Naive thymus-derived CD4-positive, alpha-beta T cell (primary cell): ENCODE results near the gene ARRDC4. TPM values are rescaled to one million over a fixed set of nuclear protein-coding genes. Genes with fewer than 3 reads are reported as not detected.

Source experiments
- ATAC-seq: fragments of 150-1000 bp; cut with Tn5 transposase; 2 replicates; pipeline ENCODE4 v1.10.0; 2021; ENCODE audit warnings: mild to moderate bottlenecking, moderate library complexity
- CTCF ChIA-PET: fragments of 350-600 bp; sonication (Branson Sonifier 250); formaldehyde crosslinking; loops from one replicate; lab custom pipeline; 2021; ENCODE audit warnings: antibody characterized with exemption; lab: Charles Lee
- POLR2A ChIA-PET: fragments of 350-600 bp; sonication (Branson Sonifier 250); formaldehyde crosslinking; loops from one replicate; lab custom pipeline; 2021; ENCODE audit warnings: antibody characterized with exemption, inconsistent platforms; lab: Charles Lee
- DNase-seq, 9 donors: peaks; one replicate each; pipeline versions ENCODE4 v3.0.0 to v3.0.0-alpha.2; 2020 to 2022; ENCODE audit warnings: mixed read lengths in 1 of 9
- H3K27ac ChIP-seq: one replicate; pipeline ENCODE4 v1.7.0; 2013; ENCODE audit warnings: mild to moderate bottlenecking, low read depth, low read length, moderate library complexity
- H3K27me3 ChIP-seq, 2 donors: one replicate each; pipeline ENCODE4 v1.7.0; 2013; ENCODE audit warnings: low read length in 2 of 2, mild to moderate bottlenecking in 2 of 2, moderate library complexity in 2 of 2; ENCODE audit not compliant: control insufficient read depth in 2 of 2, insufficient read depth in 2 of 2
- H3K36me3 ChIP-seq, 3 experiments: 1 replicate in 2 of 3; 2 replicates in 1 of 3; pipeline ENCODE4 v1.7.0; 2013; ENCODE audit warnings: low read length in 3 of 3, mild to moderate bottlenecking in 3 of 3, moderate library complexity in 1 of 3; ENCODE audit not compliant: insufficient read depth in 3 of 3, control insufficient read depth in 2 of 3
- H3K4me1 ChIP-seq, 2 donors: one replicate each; pipeline ENCODE4 v1.7.0; 2013; ENCODE audit warnings: low read length in 2 of 2, mild to moderate bottlenecking in 2 of 2, moderate library complexity in 1 of 2; ENCODE audit not compliant: control insufficient read depth in 2 of 2, insufficient read depth in 2 of 2
- H3K4me3 ChIP-seq: 2 replicates; pipeline ENCODE4 v1.7.0; 2013; ENCODE audit warnings: mild to moderate bottlenecking, low read length
- H3K9me3 ChIP-seq, 3 experiments: 1 replicate in 2 of 3; 2 replicates in 1 of 3; pipeline ENCODE4 v1.7.0; 2013; ENCODE audit warnings: low read length in 3 of 3; ENCODE audit not compliant: control insufficient read depth in 2 of 3
- H3K27ac Mint-ChIP-seq, 9 donors: one replicate each; pipeline ENCODE4 v1.8.0; 2020 to 2022; ENCODE audit warnings: mixed read lengths in 9 of 9, mild to moderate bottlenecking in 8 of 9, moderate library complexity in 5 of 9, inconsistent platforms in 2 of 9
- H3K27me3 Mint-ChIP-seq, 5 donors: one replicate each; pipeline ENCODE4 v1.8.0; 2021 to 2022; ENCODE audit warnings: mixed read lengths in 5 of 5, mild to moderate bottlenecking in 1 of 5
- H3K36me3 Mint-ChIP-seq, 5 donors: one replicate each; pipeline ENCODE4 v1.8.0; 2020 to 2022; ENCODE audit warnings: mixed read lengths in 5 of 5, mild to moderate bottlenecking in 3 of 5, inconsistent platforms in 1 of 5
- H3K4me1 Mint-ChIP-seq, 7 donors: one replicate each; pipeline ENCODE4 v1.8.0; 2020 to 2022; ENCODE audit warnings: mixed read lengths in 7 of 7, mild to moderate bottlenecking in 3 of 7, inconsistent platforms in 1 of 7
- H3K4me3 Mint-ChIP-seq, 10 donors: one replicate each; pipeline ENCODE4 v1.8.0; 2020 to 2022; ENCODE audit warnings: mild to moderate bottlenecking in 10 of 10, mixed read lengths in 10 of 10, moderate library complexity in 6 of 10, inconsistent platforms in 2 of 10
- H3K9me3 Mint-ChIP-seq, 11 donors: one replicate each; pipeline ENCODE4 v1.8.0; 2020 to 2022; ENCODE audit warnings: mixed read lengths in 11 of 11, mild to moderate bottlenecking in 4 of 11, inconsistent platforms in 1 of 11, moderate library complexity in 1 of 11
- intact Hi-C, 2 donors: fragments of 100-400 bp; cut with micrococcal nuclease; formaldehyde crosslinking; loops; one replicate each; pipeline ENCODE4 v1.15.1; 2023
- polyA plus RNA-seq, 2 donors: library from polyadenylated mRNA; unstranded; fragments of 300-500 nt; fragmentation: Illumina TruSeq; gene quantifications; one replicate each; pipeline ENCODE4 v1.2.3, GENCODE V29; 2021
- total RNA-seq, 6 experiments: library from RNA in 5 of 6; stranded (reverse) in 5 of 6; gene quantifications; 1 replicate in 5 of 6; 2 replicates in 1 of 6; pipeline ENCODE4 v1.2.3 and lab custom pipeline; 2021 to 2026

ARRDC4 gene
- total and polyA plus RNA-seq, 7 experiments from 2014 or later = 0.59 to 6.8 (median 0.90) TPM

DNA sequence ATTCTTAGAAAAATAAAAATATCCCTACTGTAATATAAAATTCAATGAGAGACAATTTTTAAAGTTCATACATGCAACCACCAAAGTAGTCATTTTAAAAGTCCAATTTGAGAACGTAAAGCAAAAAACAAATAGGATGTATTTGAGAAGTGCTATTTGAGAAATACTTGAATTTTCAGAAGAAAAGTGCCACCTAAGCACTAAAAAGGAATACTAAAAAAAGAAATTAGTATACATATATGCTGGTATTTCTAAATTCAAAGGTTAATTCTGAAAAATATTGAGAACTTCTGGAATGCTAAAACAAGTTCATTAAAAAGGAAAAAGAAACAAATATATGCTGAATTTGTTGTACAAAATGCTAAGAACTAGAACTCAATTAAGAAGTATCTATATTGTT lies 29.2 kb upstream of the ARRDC4 start:
- DNase-seq (no peak), ATAC-seq (no peak)
- Histone ChIP-seq H3K27ac (no peak overlapping the region), H3K9me3 (peaks cover 0 to 5% (median 0%) of the 10 kb centered on the region in 3 experiments), H3K4me3 (no peak overlapping the region), H3K36me3 (no peaks in the 10 kb centered on the region), H3K27me3 (no peaks in the 10 kb centered on the region), H3K4me1 (no peaks in the 10 kb centered on the region)
- Mint-ChIP-seq H3K27ac (no peak overlapping the region), H3K4me3 (no peak overlapping the region), H3K36me3 (peaks cover 0 to 17% (median 6%) of the 10 kb centered on the region in 5 donors), H3K27me3 (peaks cover 1 to 19% (median 10%) of the 10 kb centered on the region in 5 donors), H3K9me3 (peaks cover 4 to 41% (median 20%) of the 10 kb centered on the region in 11 donors), H3K4me1 (no peaks in the 10 kb centered on the region)
- POLR2A ChIA-PET = no interaction called here
- intact Hi-C loops = no loop called here
- CTCF ChIA-PET = no interaction called here

DNA sequence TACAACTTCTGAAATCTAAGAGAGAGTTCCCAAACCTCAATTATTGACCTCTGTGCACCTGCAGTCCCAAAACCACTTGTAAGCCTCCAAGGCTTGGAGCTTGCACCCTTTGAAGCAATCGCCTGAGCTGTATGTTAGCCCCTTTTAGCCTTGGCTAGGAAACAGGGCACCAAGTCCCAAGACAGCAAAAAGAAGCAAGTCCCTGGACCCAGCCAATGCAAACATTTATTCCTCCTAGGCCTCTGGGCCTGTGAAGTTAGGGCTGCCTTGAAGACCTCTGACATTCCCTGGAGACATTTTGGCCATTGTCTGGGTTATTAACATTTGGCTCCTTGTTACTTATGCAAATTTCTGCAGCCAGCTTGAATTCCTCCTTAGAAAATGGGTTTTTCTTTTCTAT lies 26.9 kb upstream of the ARRDC4 start:
- H3K36me3 Mint-ChIP-seq = peaks cover 0 to 14% (median 6%) of the 10 kb centered on the region in 5 donors
- Histone ChIP-seq H3K4me3 (no peak overlapping the region), H3K9me3 (peaks cover 0 to 5% (median 0%) of the 10 kb centered on the region in 3 experiments), H3K4me1 (no peaks in the 10 kb centered on the region), H3K36me3 (no peaks in the 10 kb centered on the region), H3K27ac (no peak overlapping the region), H3K27me3 (no peaks in the 10 kb centered on the region)
- peaks cover 4 to 41% (median 21%) of the 10 kb centered on the region in 11 donors for H3K9me3 Mint-ChIP-seq
- no peak overlapping the region for H3K4me3 Mint-ChIP-seq
- ChIA-PET CTCF (no interaction called here), POLR2A (no interaction called here)
- DNase-seq (no peak), ATAC-seq (no peak)
- H3K4me1 Mint-ChIP-seq = no peaks in the 10 kb centered on the region
- peaks cover 0 to 13% (median 10%) of the 10 kb centered on the region in 5 donors for H3K27me3 Mint-ChIP-seq
- intact Hi-C loops = no loop called here
- no peak overlapping the region for H3K27ac Mint-ChIP-seq

DNA sequence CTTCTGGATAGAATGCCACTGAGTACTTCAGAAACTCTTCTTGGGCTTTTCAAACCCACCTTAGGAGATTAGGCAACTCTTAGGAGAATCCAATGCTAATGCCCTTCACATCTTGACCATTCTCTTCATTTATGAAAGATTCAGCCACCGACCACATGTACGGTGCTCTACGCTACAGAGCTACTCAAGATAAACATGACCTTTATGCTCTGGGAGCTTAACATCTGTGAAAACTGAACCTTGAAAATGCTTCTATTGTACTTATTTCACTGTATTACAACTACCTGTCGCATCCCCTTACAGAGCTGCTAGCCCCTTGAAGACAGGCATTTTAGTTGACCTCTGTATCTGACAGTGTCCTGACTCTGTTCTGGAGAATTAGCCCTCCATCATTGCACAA lies 19.5 kb upstream of the ARRDC4 start:
- H3K36me3 ChIP-seq = no peaks in the 10 kb centered on the region
- CTCF ChIA-PET = no interaction called here
- H3K9me3 ChIP-seq = no peaks in the 10 kb centered on the region
- H3K27ac Mint-ChIP-seq = no peak overlapping the region
- H3K4me3 ChIP-seq = no peak overlapping the region
- DNase-seq (no peak), ATAC-seq (no peak)
- intact Hi-C loops = no loop called here
- no peak overlapping the region for H3K27ac ChIP-seq
- H3K4me3 Mint-ChIP-seq = no peak overlapping the region
- H3K4me1 ChIP-seq = no peaks in the 10 kb centered on the region
- H3K36me3 Mint-ChIP-seq = no peaks in the 10 kb centered on the region
- POLR2A ChIA-PET = no interaction called here
- no peaks in the 10 kb centered on the region for H3K4me1 Mint-ChIP-seq
- H3K9me3 Mint-ChIP-seq = peaks cover 0 to 4% (median under 1%) of the 10 kb centered on the region in 11 donors
- H3K27me3 ChIP-seq = no peaks in the 10 kb centered on the region
- peaks cover 0 to 2% (median 0%) of the 10 kb centered on the region in 5 donors for H3K27me3 Mint-ChIP-seq

DNA sequence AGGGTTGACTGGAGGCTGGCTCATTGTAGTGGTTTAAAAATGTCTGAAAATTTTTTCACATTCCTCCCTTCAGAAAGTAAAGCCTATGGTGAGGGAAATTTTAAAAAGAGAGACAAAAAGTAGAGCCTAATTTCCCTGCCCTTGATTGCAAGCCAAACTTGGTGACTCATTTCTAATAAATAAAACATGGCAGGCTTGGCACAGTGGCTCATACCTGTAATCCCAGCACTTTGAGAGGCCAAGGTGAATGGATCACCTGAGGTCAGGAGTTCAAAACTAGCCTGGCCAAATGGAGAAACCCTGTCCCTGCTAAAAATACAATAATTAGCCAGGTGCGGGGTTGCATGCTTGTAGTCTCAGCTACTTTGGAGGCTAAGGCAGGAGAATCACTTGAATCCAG lies 18.9 kb upstream of the ARRDC4 start:
- Histone ChIP-seq H3K27me3 (no peaks in the 10 kb centered on the region), H3K4me3 (no peak overlapping the region), H3K4me1 (no peaks in the 10 kb centered on the region), H3K9me3 (no peaks in the 10 kb centered on the region), H3K36me3 (no peaks in the 10 kb centered on the region), H3K27ac (no peak overlapping the region)
- ChIA-PET CTCF (no interaction called here), POLR2A (no interaction called here)
- no peaks in the 10 kb centered on the region for H3K36me3 Mint-ChIP-seq
- no peak overlapping the region for H3K4me3 Mint-ChIP-seq
- no peak overlapping the region for H3K27ac Mint-ChIP-seq
- no peak for ATAC-seq
- no peak for DNase-seq
- no peaks in the 10 kb centered on the region for H3K4me1 Mint-ChIP-seq
- H3K27me3 Mint-ChIP-seq = peaks cover 0 to 7% (median 0%) of the 10 kb centered on the region in 5 donors
- intact Hi-C loops = no loop called here
- peaks cover 0 to 2% (median 0%) of the 10 kb centered on the region in 11 donors for H3K9me3 Mint-ChIP-seq

DNA sequence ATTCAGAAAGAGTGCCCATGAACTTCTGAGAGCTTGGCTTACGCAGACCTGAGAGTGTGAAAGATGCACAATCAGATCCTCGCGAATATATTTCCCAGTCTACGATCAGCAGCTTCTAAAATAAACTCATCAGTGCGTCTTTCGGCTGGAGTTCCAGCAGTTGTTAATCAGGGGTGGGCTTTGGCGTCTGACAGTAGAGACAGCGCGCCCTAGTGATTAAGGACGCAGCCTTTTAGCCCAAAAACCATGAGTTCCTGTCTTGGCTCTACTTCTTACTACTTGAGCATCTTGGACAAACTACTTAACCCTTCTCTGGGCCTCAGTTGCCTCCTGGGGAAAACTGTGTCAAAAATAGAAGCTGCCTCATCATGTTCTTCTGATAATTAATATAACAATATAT lies 15.8 kb upstream of the ARRDC4 start:
- Mint-ChIP-seq H3K27me3 (peaks cover 0 to 11% (median 0%) of the 10 kb centered on the region in 5 donors), H3K4me1 (no peaks in the 10 kb centered on the region), H3K4me3 (no peak overlapping the region), H3K9me3 (peaks cover 0 to 2% (median 0%) of the 10 kb centered on the region in 11 donors), H3K36me3 (no peaks in the 10 kb centered on the region), H3K27ac (no peak overlapping the region)
- DNase-seq (no peak), ATAC-seq (no peak)
- Histone ChIP-seq H3K4me1 (no peaks in the 10 kb centered on the region), H3K27ac (no peak overlapping the region), H3K27me3 (no peaks in the 10 kb centered on the region), H3K4me3 (no peak overlapping the region), H3K36me3 (no peaks in the 10 kb centered on the region), H3K9me3 (no peaks in the 10 kb centered on the region)
- ChIA-PET POLR2A (no interaction called here), CTCF (no interaction called here)
- intact Hi-C loops = no loop called here

DNA sequence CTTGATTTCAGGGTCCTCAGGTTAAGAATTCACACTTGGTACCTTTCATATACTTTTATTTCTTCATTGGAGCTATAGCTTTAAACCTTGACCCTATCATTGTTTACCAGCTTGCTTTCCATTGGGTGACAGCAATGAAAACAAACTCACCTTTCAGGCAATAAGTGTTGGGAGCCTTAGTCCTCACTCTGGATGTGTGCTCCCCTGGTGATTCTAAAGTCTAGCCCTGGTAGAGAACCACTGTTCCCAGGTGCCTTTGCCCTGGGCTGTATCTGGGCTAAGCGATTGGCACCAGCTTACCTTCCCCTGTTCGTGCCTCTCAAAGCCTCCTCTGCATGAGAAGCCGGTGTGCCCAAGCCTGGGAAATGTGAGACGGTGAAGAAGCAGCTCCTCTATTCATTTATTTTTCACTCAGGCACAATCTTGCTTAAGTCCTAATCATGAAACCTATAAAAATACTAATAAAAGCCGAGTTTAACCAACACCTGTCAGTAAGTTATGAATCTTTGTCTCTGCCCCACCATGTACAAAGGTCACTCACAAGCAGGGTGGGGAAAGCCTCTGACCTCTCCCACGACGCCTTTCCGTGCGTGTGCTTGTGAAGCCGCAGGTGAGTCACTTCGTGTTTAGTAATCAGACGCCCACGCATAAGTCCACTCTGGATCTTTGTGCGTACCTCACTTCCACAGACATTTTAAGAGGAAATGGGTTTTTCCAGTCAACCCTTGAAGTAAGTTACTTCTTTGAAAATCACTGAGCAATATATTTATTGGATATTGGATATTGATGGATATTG lies 12.8 kb upstream of the ARRDC4 start:
- DNase-seq (no peak), ATAC-seq (no peak)
- intact Hi-C loops = no loop called here
- Histone ChIP-seq H3K4me3 (no peak overlapping the region), H3K36me3 (no peaks in the 10 kb centered on the region), H3K9me3 (no peaks in the 10 kb centered on the region), H3K4me1 (no peaks in the 10 kb centered on the region), H3K27ac (no peak overlapping the region), H3K27me3 (no peaks in the 10 kb centered on the region)
- Mint-ChIP-seq H3K36me3 (no peaks in the 10 kb centered on the region), H3K4me1 (no peaks in the 10 kb centered on the region), H3K27ac (no peak overlapping the region), H3K27me3 (peaks cover 0 to 22% (median 0%) of the 10 kb centered on the region in 5 donors), H3K9me3 (no peaks in the 10 kb centered on the region), H3K4me3 (no peak overlapping the region)
- ChIA-PET POLR2A (no interaction called here), CTCF (no interaction called here)

DNA sequence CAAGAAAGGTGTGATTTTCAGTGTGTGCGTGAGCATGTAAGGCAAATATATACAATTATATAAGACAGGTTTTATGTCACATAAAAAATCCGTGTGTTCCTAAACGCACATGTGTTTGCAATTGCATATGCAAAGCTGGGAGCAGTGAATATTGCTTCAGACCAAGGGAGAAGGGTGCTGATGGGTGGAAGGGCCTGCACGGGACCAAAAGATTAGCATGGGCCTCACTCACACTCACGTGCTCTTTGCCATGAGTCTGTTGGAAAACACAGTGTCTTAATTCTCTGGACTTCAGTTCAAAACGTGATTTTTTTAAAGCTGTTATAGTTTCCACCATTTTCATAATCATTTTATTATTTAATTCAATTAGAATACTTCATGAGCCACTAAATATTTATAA lies 7.2 kb upstream of the ARRDC4 start:
- peaks cover 0 to 2% (median 0%) of the 10 kb centered on the region in 11 donors for H3K9me3 Mint-ChIP-seq
- CTCF ChIA-PET = no interaction called here
- DNase-seq = no peak

More for the DNA sequence above, 7.2 kb upstream of the ARRDC4 start:
- H3K9me3 ChIP-seq = no peaks in the 10 kb centered on the region
- POLR2A ChIA-PET = no interaction called here
- no peaks in the 10 kb centered on the region for H3K27me3 ChIP-seq
- no peaks in the 10 kb centered on the region for H3K4me1 ChIP-seq
- intact Hi-C loops = no loop called here
- no peaks in the 10 kb centered on the region for H3K36me3 ChIP-seq
- H3K4me3 ChIP-seq = no peak overlapping the region
- Mint-ChIP-seq H3K36me3 (no peaks in the 10 kb centered on the region), H3K4me1 (peaks cover 0 to 4% (median 0%) of the 10 kb centered on the region in 7 donors), H3K4me3 (no peak overlapping the region), H3K27ac (no peak overlapping the region), H3K27me3 (peaks cover 0 to 15% (median 4%) of the 10 kb centered on the region in 5 donors)
- ATAC-seq = no peak
- no peak overlapping the region for H3K27ac ChIP-seq
